A673 (cell line): Measurements from ENCODE around the gene ADPRH. TPM values are rescaled to one million over a fixed set of nuclear protein-coding genes. Genes with fewer than 3 reads are reported as not detected.

Source experiments
- BruUV-seq: library from RNA; stranded (reverse); fragments of 400-500 nt; replicated peaks from 2 replicates; lab custom pipeline; 2021; lab: Mats Ljungman, UMichigan
- CTCF ChIA-PET: fragments of 300-600 bp; sonication (Branson Sonifier 250); formaldehyde crosslinking; loops from one replicate; lab custom pipeline; 2022; ENCODE audit warnings: antibody characterized with exemption; lab: Charles Lee
- POLR2A ChIA-PET: fragments of 300-600 bp; sonication (Branson Sonifier 250); formaldehyde crosslinking; loops from one replicate; lab custom pipeline; 2022; ENCODE audit warnings: antibody characterized with exemption; ENCODE audit not compliant: low non-redundant PET; lab: Charles Lee
- DNase-seq: peaks from one replicate; pipeline ENCODE4 v3.0.0-alpha.2; 2015; ENCODE audit warnings: low spot score
- H3K27ac ChIP-seq: fragments of 200-600 bp; sonication (generic); 2 replicates; pipeline ENCODE4 v1.5.1; 2016; ENCODE audit warnings: mixed run types, low read depth, mild to moderate bottlenecking, mixed read lengths, antibody characterized with exemption, low read length; ENCODE audit not compliant: poor library complexity, severe bottlenecking
- H3K27me3 ChIP-seq: fragments of 200-600 bp; sonication (generic); replicated peaks from 2 replicates; pipeline ENCODE4 v1.6.1; 2017; ENCODE audit warnings: mixed run types, low read depth, mild to moderate bottlenecking, mixed read lengths, antibody characterized with exemption, low read length; ENCODE audit not compliant: insufficient read depth, poor library complexity
- H3K36me3 ChIP-seq: fragments of 200-600 bp; sonication (generic); 2 replicates; pipeline ENCODE4 v1.6.1; 2016; ENCODE audit warnings: mixed run types, mild to moderate bottlenecking, mixed read lengths, antibody characterized with exemption, low read length; ENCODE audit not compliant: insufficient read depth, poor library complexity, severe bottlenecking
- H3K4me1 ChIP-seq: fragments of 200-600 bp; sonication (generic); 2 replicates; pipeline ENCODE4 v1.6.1; 2017; ENCODE audit warnings: mixed run types, mild to moderate bottlenecking, mixed read lengths, antibody characterized with exemption, low read length; ENCODE audit not compliant: insufficient read depth, poor library complexity, severe bottlenecking
- H3K4me3 ChIP-seq: fragments of 200-600 bp; sonication (generic); 2 replicates; pipeline ENCODE4 v1.5.1; 2016; ENCODE audit warnings: low read depth, mixed run types, mild to moderate bottlenecking, mixed read lengths, low read length; ENCODE audit not compliant: poor library complexity, severe bottlenecking
- H3K9me3 ChIP-seq: fragments of 200-600 bp; sonication (generic); 2 replicates; pipeline ENCODE4 v1.6.1; 2016; ENCODE audit warnings: mixed run types, low read depth, mild to moderate bottlenecking, mixed read lengths, antibody characterized with exemption, low read length; ENCODE audit not compliant: poor library complexity, severe bottlenecking
- EZH2 ChIP-seq: fragments of 200-600 bp; sonication (generic); IDR thresholded peaks from 2 replicates; pipeline ENCODE4 v1.6.1; 2017; ENCODE audit warnings: borderline replicate concordance, low read depth, mild to moderate bottlenecking, mixed read lengths, antibody characterized with exemption, low read length; ENCODE audit not compliant: poor library complexity, severe bottlenecking
- intact Hi-C: fragments of 100-400 bp; cut with micrococcal nuclease; formaldehyde crosslinking; loops from one replicate; pipeline ENCODE4 v1.10.0; 2022; ENCODE audit not compliant: unreplicated experiment
- total RNA-seq: library from RNA; stranded (reverse); gene quantifications from 2 replicates; pipeline ENCODE4 v1.2.3, GENCODE V29; 2021
- TF ChIP-seq, protein P1 (sequence below): fragments of 300-800, 200-600 bp; sonication (generic); conservative IDR thresholded peaks from 2 replicates; pipeline ENCODE4 v1.5.1; 2017; ENCODE audit warnings: low read depth, mild to moderate bottlenecking, antibody characterized with exemption, low read length, moderate library complexity, mixed read lengths

The ADPRH gene
- total RNA-seq, 1 experiment from 2014 or later, result 0.37 TPM

GRCh38 chr3:119538772-119539171, 40.5 kb upstream of the ADPRH start:
- no peaks in the 10 kb centered on the region for H3K36me3 ChIP-seq
- H3K9me3 ChIP-seq, result no peaks in the 10 kb centered on the region
- no peak overlapping the region for H3K27ac ChIP-seq
- no peak for TF ChIP-seq EZH2
- TF ChIP-seq, protein P1, sequence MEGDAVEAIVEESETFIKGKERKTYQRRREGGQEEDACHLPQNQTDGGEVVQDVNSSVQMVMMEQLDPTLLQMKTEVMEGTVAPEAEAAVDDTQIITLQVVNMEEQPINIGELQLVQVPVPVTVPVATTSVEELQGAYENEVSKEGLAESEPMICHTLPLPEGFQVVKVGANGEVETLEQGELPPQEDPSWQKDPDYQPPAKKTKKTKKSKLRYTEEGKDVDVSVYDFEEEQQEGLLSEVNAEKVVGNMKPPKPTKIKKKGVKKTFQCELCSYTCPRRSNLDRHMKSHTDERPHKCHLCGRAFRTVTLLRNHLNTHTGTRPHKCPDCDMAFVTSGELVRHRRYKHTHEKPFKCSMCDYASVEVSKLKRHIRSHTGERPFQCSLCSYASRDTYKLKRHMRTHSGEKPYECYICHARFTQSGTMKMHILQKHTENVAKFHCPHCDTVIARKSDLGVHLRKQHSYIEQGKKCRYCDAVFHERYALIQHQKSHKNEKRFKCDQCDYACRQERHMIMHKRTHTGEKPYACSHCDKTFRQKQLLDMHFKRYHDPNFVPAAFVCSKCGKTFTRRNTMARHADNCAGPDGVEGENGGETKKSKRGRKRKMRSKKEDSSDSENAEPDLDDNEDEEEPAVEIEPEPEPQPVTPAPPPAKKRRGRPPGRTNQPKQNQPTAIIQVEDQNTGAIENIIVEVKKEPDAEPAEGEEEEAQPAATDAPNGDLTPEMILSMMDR, result no peak
- no peak overlapping the region for H3K4me3 ChIP-seq
- H3K27me3 ChIP-seq, result no peaks in the 10 kb centered on the region
- H3K4me1 ChIP-seq, result no peaks in the 10 kb centered on the region
- intact Hi-C loops, result no loop called here
- DNase-seq, result no peak
- CTCF ChIA-PET, result no interaction called here
- POLR2A ChIA-PET, result no interaction called here
- BruUV-seq, result no TSS peak

- POLR2A ChIA-PET, result no interaction called here
These were observed 37.7 kb upstream of the ADPRH start for GRCh38 chr3:119541547-119541946.

DNA sequence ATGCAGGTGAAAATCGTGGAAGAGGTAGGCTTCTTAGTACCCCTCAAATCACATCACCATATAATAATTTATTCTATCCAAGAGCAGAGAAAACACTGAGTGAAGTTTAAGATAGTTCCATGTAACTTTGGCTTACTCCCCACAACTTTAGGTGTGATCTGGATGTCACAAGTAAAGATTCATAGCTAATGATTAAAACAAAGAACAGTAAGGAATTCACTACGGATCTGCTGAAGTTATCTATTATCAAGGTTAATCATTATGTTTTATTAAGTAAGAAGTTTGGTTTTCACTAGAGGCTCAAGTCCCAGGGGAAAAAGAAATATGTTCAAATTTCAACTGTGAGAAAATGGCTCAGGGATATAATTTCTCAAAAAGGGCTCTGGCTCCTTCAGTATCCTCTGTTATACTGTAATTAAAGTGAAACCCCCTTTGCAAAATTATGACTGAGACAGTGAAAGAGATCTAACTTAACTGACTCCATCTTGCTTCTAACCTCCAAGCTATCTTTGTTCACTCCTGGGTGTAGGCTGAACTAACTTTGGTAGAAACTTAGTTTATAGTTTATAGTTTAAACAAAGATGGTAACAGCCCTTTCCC, 37.0 kb upstream of the ADPRH start:
- no TSS peak for BruUV-seq
- CTCF ChIA-PET, result no interaction called here

More at GRCh38 chr3:119541547-119541946, 37.7 kb upstream of the ADPRH start:
- intact Hi-C loops, result no loop called here
- CTCF ChIA-PET, result no interaction called here
- BruUV-seq, result no TSS peak
- DNase-seq, result no peak
- H3K9me3 ChIP-seq, result no peaks in the 10 kb centered on the region
- H3K36me3 ChIP-seq, result no peaks in the 10 kb centered on the region
- no peak overlapping the region for H3K27ac ChIP-seq
- TF ChIP-seq, protein P1, result no peak
- no peak for TF ChIP-seq EZH2
- H3K4me3 ChIP-seq, result no peak overlapping the region
- no peaks in the 10 kb centered on the region for H3K27me3 ChIP-seq
- H3K4me1 ChIP-seq, result no peaks in the 10 kb centered on the region

More for the DNA sequence above, 37.0 kb upstream of the ADPRH start:
- intact Hi-C loops, result no loop called here
- Histone ChIP-seq H3K4me1 (no peaks in the 10 kb centered on the region), H3K36me3 (no peaks in the 10 kb centered on the region), H3K9me3 (no peaks in the 10 kb centered on the region), H3K27ac (no peak overlapping the region), H3K27me3 (no peaks in the 10 kb centered on the region), H3K4me3 (no peak overlapping the region)
- TF ChIP-seq, protein P1, result no peak
- TF ChIP-seq EZH2, result no peak
- no peak for DNase-seq
- POLR2A ChIA-PET, result no interaction called here
